GM04504 (cell line): ENCODE results near the gene SC5D.

Experiments
- DNase-seq: peaks from one replicate; pipeline ENCODE4 v3.0.0-alpha.2; 2012; ENCODE audit warnings: low read depth

SC5D gene

GRCh38 chr11:121292495-121293287, at the start of gene SC5D:
Gene SC5D, plus strand, starts transcription at chr11:121292771. Its CDS starts 10,605 bp downstream, at chr11:121303376.
- peak; percentile 78 for DNase-seq

GRCh38 chr11:121244884-121245283, 47.7 kb upstream of the SC5D start:
- DNase-seq, result no peak

- no peak for DNase-seq
Measured at GRCh38 chr11:121246021-121246768, 46.4 kb upstream of the SC5D start.

GRCh38 chr11:121246769-121247035, 45.9 kb upstream of the SC5D start:
- DNase-seq, result no peak

GRCh38 chr11:121248496-121248895, 44.1 kb upstream of the SC5D start:
- DNase-seq, result no peak

GRCh38 chr11:121249039-121249663, 43.4 kb upstream of the SC5D start:
- DNase-seq, result peak; percentile 17

- DNase-seq, result no peak
Measured at GRCh38 chr11:121250843-121251242, 41.7 kb upstream of the SC5D start.

GRCh38 chr11:121253951-121254350, 38.6 kb upstream of the SC5D start:
- DNase-seq, result no peak

- DNase-seq, result no peak
Measured at GRCh38 chr11:121254756-121255155, 37.8 kb upstream of the SC5D start.

GRCh38 chr11:121255473-121256125, 37.0 kb upstream of the SC5D start:
- no peak for DNase-seq

GRCh38 chr11:121257289-121257688, 35.3 kb upstream of the SC5D start:
- DNase-seq, result no peak

- DNase-seq, result no peak
Measured at GRCh38 chr11:121257976-121258375, 34.6 kb upstream of the SC5D start.

GRCh38 chr11:121265586-121265985, 27.0 kb upstream of the SC5D start:
- DNase-seq, result no peak

GRCh38 chr11:121268581-121268980, 24.0 kb upstream of the SC5D start:
- no peak for DNase-seq

GRCh38 chr11:121270001-121270678, 22.4 kb upstream of the SC5D start:
- no peak for DNase-seq

GRCh38 chr11:121274332-121274991, 18.1 kb upstream of the SC5D start:
- no peak for DNase-seq

GRCh38 chr11:121281698-121282097, 10.9 kb upstream of the SC5D start:
- no peak for DNase-seq

- no peak for DNase-seq
Measured at GRCh38 chr11:121282386-121282785, 10.2 kb upstream of the SC5D start.

- DNase-seq, result no peak
Measured at GRCh38 chr11:121282886-121283502, 9.6 kb upstream of the SC5D start.

GRCh38 chr11:121291319-121291718, 1.3 kb upstream of the SC5D start:
- no peak for DNase-seq

- no peak for DNase-seq
Measured at GRCh38 chr11:121291896-121292494, 576 bp upstream of the SC5D start.
